ENCODE data around the gene GCNT4.

- TF ChIP-seq, protein P1, sequence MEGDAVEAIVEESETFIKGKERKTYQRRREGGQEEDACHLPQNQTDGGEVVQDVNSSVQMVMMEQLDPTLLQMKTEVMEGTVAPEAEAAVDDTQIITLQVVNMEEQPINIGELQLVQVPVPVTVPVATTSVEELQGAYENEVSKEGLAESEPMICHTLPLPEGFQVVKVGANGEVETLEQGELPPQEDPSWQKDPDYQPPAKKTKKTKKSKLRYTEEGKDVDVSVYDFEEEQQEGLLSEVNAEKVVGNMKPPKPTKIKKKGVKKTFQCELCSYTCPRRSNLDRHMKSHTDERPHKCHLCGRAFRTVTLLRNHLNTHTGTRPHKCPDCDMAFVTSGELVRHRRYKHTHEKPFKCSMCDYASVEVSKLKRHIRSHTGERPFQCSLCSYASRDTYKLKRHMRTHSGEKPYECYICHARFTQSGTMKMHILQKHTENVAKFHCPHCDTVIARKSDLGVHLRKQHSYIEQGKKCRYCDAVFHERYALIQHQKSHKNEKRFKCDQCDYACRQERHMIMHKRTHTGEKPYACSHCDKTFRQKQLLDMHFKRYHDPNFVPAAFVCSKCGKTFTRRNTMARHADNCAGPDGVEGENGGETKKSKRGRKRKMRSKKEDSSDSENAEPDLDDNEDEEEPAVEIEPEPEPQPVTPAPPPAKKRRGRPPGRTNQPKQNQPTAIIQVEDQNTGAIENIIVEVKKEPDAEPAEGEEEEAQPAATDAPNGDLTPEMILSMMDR (IDR thresholded peaks at IDR 0.05; ENCODE audit: low read length) = no peak
- no peak for TF ChIP-seq EZH2 (IDR thresholded peaks at IDR 0.05; ENCODE audit: borderline replicate concordance, low read length)
Measured at GRCh38 chr5:75091597-75091996, 39.2 kb upstream of the GCNT4 start.

Data from OCI-LY1 (cell line).